Glutamatergic neuron (in vitro differentiated cells): ENCODE measurements around the gene DMXL1. TPM values are rescaled to one million over a fixed set of nuclear protein-coding genes. Genes with fewer than 3 reads are reported as not detected.

ENCODE experiments used
- DNase-seq: peaks from one replicate; pipeline ENCODE4 v3.0.0; 2022
- H3K27ac Mint-ChIP-seq: one replicate; pipeline ENCODE4 v1.8.0; 2020; ENCODE audit warnings: mild to moderate bottlenecking, mixed read lengths, inconsistent platforms; ENCODE audit not compliant: unreplicated experiment
- H3K27me3 Mint-ChIP-seq: one replicate; pipeline ENCODE4 v1.8.0; 2020; ENCODE audit warnings: mild to moderate bottlenecking, moderate library complexity, mixed read lengths, inconsistent platforms; ENCODE audit not compliant: unreplicated experiment
- H3K36me3 Mint-ChIP-seq: one replicate; pipeline ENCODE4 v1.8.0; 2020; ENCODE audit warnings: mild to moderate bottlenecking, mixed read lengths, inconsistent platforms; ENCODE audit not compliant: unreplicated experiment
- H3K4me1 Mint-ChIP-seq: one replicate; pipeline ENCODE4 v1.8.0; 2020; ENCODE audit warnings: mild to moderate bottlenecking, low read depth, mixed read lengths, inconsistent platforms; ENCODE audit not compliant: unreplicated experiment
- H3K4me3 Mint-ChIP-seq: one replicate; pipeline ENCODE4 v1.8.0; 2020; ENCODE audit warnings: mild to moderate bottlenecking, mixed read lengths, inconsistent platforms; ENCODE audit not compliant: unreplicated experiment
- H3K9me3 Mint-ChIP-seq: one replicate; pipeline ENCODE4 v1.8.0; 2020; ENCODE audit warnings: mild to moderate bottlenecking, moderate library complexity, mixed read lengths, inconsistent platforms; ENCODE audit not compliant: unreplicated experiment
- total RNA-seq: library from RNA; stranded (reverse); fragmentation: NEBNext Ultra II Directional; extraction: Animal tissue kit (Norgen Biotek cat#: 25700); gene quantifications from one replicate; pipeline ENCODE4 v1.2.1, GENCODE V29; 2021; ENCODE audit not compliant: unreplicated experiment
- TF ChIP-seq, protein P1 (sequence below): fragments of 200-600 bp; sonication (generic); IDR thresholded peaks from one replicate; pipeline ENCODE4 v1.5.0; 2021; ENCODE audit not compliant: partially characterized antibody, unreplicated experiment

DMXL1 gene
- total RNA-seq, 1 donor from 2014 or later: 24.2 TPM

DNA sequence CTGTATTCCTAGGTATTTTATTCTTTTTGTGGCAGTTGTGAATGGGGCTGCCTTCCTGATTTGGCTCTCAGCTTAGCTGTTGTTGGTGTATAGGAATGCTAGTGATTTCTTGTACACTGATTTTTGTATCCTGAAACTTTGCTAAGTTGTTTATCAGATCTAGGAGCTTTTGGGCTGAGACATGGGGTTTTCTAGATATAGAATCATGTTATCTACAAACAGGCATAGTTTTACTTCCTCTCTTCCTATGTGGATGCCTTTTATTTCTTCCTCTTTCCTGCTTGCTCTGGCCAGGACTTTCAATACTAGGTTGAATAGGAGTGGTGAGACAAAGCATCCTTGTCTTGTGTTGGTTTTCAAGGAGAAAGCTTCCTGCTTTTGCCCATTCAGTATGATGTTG is 129.9 kb downstream of the DMXL1 start:
- Mint-ChIP-seq H3K4me1 (no peaks in the 10 kb centered on the region), H3K27me3 (no peaks in the 10 kb centered on the region), H3K9me3 (no peaks in the 10 kb centered on the region), H3K36me3 (peaks cover 4% of the 10 kb centered on the region), H3K27ac (no peak overlapping the region), H3K4me3 (no peak overlapping the region)
- DNase-seq: no peak
- TF ChIP-seq, protein P1, sequence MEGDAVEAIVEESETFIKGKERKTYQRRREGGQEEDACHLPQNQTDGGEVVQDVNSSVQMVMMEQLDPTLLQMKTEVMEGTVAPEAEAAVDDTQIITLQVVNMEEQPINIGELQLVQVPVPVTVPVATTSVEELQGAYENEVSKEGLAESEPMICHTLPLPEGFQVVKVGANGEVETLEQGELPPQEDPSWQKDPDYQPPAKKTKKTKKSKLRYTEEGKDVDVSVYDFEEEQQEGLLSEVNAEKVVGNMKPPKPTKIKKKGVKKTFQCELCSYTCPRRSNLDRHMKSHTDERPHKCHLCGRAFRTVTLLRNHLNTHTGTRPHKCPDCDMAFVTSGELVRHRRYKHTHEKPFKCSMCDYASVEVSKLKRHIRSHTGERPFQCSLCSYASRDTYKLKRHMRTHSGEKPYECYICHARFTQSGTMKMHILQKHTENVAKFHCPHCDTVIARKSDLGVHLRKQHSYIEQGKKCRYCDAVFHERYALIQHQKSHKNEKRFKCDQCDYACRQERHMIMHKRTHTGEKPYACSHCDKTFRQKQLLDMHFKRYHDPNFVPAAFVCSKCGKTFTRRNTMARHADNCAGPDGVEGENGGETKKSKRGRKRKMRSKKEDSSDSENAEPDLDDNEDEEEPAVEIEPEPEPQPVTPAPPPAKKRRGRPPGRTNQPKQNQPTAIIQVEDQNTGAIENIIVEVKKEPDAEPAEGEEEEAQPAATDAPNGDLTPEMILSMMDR: no peak

DNA sequence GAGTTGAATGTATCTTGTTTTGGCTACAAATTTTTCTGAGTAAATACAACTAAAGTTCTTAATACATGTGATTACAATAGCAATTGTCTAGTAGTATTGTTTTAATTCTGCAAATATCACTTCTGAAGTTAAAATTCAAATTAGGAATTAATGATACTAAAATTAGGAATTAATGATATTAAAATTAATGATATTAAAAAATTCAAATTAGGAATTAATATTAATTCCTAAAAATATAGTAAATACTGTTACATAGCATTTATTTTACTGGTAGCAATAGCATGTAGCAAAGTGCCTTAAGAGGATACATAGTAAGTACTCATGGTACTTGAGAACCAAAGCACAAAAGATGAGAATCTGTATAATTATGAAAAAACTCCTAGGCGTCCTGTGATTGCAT is 136.2 kb downstream of the DMXL1 start:
- Mint-ChIP-seq H3K4me1 (no peaks in the 10 kb centered on the region), H3K9me3 (no peaks in the 10 kb centered on the region), H3K4me3 (no peak overlapping the region), H3K27me3 (no peaks in the 10 kb centered on the region), H3K27ac (no peak overlapping the region), H3K36me3 (no peaks in the 10 kb centered on the region)
- TF ChIP-seq, protein P1: no peak
- DNase-seq: no peak

DNA sequence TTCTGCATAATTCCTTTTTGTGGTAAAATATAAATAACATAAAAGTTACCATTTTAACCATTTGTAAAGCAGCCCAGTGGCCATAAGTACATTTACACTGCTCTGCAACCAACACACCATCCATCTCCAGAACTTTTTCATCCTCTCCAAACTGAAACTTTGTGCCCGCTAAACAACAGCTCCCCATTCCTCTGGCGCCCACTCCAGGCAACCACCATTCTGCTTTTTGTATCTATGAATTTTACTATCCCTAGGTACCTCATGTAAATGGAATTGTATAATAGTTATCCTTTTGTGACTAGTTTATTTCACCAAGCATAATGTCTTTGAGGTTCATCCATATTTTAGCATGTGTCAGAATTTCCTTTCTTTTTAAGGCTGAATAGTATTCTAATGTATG is 141.1 kb downstream of the DMXL1 start:
- Mint-ChIP-seq H3K27me3 (no peaks in the 10 kb centered on the region), H3K4me3 (no peak overlapping the region), H3K27ac (no peak overlapping the region), H3K9me3 (no peaks in the 10 kb centered on the region), H3K4me1 (no peaks in the 10 kb centered on the region), H3K36me3 (no peaks in the 10 kb centered on the region)
- DNase-seq: no peak
- TF ChIP-seq, protein P1: no peak

DNA sequence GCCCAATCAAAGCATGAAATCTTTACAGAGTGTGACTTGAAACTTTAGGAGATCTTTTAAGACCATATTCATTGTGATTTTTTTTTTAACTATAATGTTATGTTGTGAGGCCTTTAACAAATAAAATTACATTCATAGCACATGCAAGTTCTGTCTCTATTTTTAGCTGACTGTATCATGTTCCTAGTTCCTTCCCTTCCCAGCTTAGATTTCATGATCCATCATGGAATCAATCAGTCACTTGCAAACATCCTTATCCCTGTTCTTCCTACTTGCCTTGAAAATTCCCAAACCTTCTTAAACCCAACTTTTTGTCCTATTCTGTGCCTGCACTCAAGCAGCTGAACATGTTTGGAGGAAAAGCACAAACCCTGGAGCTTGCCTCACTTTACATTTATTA is 141.8 kb downstream of the DMXL1 start:
- Mint-ChIP-seq H3K4me3 (no peak overlapping the region), H3K4me1 (no peaks in the 10 kb centered on the region), H3K27ac (no peak overlapping the region), H3K9me3 (no peaks in the 10 kb centered on the region), H3K36me3 (no peaks in the 10 kb centered on the region), H3K27me3 (no peaks in the 10 kb centered on the region)
- DNase-seq: no peak
- TF ChIP-seq, protein P1: no peak

DNA sequence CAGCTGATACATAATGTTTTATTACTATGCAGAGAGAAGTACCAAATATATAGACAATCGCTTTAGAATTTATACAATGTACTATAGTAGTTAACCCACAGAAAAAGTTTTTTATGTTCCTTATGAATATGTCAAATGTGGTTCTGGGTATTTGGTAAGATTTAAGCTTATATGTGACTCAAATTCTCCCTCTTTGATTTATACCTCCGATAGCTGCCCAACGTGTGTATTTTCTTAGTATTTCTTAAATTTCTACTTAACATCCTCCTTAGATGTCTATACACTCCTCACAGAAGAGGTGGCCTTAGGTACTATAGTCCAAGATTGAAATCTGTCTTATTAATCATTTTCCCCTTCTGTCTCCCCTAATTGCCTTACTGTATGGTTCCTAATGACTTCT is 146.3 kb downstream of the DMXL1 start:
- Mint-ChIP-seq H3K36me3 (no peaks in the 10 kb centered on the region), H3K4me1 (no peaks in the 10 kb centered on the region), H3K27ac (no peak overlapping the region), H3K27me3 (no peaks in the 10 kb centered on the region), H3K4me3 (no peak overlapping the region), H3K9me3 (no peaks in the 10 kb centered on the region)
- TF ChIP-seq, protein P1: no peak
- DNase-seq: no peak
